ENCODE results near the gene STAT2.
"Not testable (repeated sequence)": the region's sequence is repeated elsewhere in the genome, so short reads cannot be mapped to it uniquely, and the experiment has no call there.

DNA sequence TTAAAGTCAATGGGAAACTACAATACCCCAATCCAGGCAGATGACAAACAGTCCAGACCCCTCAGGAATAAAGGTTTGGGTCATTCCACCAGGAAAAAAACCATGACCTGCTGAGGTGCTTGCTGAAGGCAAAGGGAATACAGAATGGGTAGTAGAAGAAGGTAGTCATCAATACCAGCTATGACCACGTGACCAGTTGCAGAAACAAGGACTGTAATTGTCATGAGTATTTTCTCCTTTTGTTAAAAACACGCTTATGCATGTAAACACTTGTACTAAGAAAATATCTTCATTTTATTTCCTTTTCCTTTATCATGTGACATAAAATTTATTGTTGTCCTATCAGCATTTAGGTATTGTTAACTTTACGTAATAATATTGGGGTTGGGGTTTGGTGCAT, 44.3 kb upstream of the STAT2 start:
- TF ChIP-seq, protein P1, sequence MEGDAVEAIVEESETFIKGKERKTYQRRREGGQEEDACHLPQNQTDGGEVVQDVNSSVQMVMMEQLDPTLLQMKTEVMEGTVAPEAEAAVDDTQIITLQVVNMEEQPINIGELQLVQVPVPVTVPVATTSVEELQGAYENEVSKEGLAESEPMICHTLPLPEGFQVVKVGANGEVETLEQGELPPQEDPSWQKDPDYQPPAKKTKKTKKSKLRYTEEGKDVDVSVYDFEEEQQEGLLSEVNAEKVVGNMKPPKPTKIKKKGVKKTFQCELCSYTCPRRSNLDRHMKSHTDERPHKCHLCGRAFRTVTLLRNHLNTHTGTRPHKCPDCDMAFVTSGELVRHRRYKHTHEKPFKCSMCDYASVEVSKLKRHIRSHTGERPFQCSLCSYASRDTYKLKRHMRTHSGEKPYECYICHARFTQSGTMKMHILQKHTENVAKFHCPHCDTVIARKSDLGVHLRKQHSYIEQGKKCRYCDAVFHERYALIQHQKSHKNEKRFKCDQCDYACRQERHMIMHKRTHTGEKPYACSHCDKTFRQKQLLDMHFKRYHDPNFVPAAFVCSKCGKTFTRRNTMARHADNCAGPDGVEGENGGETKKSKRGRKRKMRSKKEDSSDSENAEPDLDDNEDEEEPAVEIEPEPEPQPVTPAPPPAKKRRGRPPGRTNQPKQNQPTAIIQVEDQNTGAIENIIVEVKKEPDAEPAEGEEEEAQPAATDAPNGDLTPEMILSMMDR (conservative IDR thresholded peaks at IDR 0.05 in 1 of 2, IDR thresholded peaks at IDR 0.05 in 1 of 2; ENCODE audit: extremely low read depth in 1 of 2, insufficient read depth in 1 of 2, low read depth in 1 of 2, low read length in 2 of 2), result not testable (repeated sequence)
- TF ChIP-seq EZH2 (IDR thresholded peaks at IDR 0.05; ENCODE audit: borderline replicate concordance, low read length), result not testable (repeated sequence)
